GM12878 (cell line): ENCODE measurements around the gene RNU5B-1. TPM values are rescaled to one million over a fixed set of nuclear protein-coding genes. Genes with fewer than 3 reads are reported as not detected.

ENCODE experiments used
- ATAC-seq: fragments of 200-7000 bp; cut with Tn5 transposase; 3 replicates; pipeline ENCODE4 v1.9.1; 2020; ENCODE audit warnings: mild to moderate bottlenecking, moderate library complexity
- BruUV-seq: library from RNA; stranded (reverse); fragments of 400-500 nt; replicated peaks from 2 replicates; lab custom pipeline; 2021; lab: Mats Ljungman, UMichigan
- CTCF ChIA-PET: fragments of 300-600 bp; sonication (Branson Sonifier 250); formaldehyde crosslinking; extraction: SDS; loops from one replicate; lab custom pipeline; 2021; ENCODE audit warnings: inconsistent platforms; lab: Yijun Ruan, JAX
- POLR2A ChIA-PET: fragments of 350-600 bp; formaldehyde crosslinking; extraction: SDS; loops from one replicate; lab custom pipeline; 2021; ENCODE audit warnings: inconsistent platforms; lab: Charles Lee
- RAD21 ChIA-PET: fragments of 300-600 bp; sonication (Branson Sonifier 250); formaldehyde crosslinking; loops from one replicate; lab custom pipeline; 2023; ENCODE audit warnings: antibody characterized with exemption; ENCODE audit not compliant: unreplicated experiment; lab: Charles Lee
- SMC1A ChIA-PET: fragments of 300-600 bp; sonication (Branson Sonifier 250); formaldehyde crosslinking; loops from one replicate; lab custom pipeline; 2023; ENCODE audit not compliant: unreplicated experiment, uncharacterized antibody; lab: Charles Lee
- DNase-seq: peaks from one replicate; pipeline ENCODE4 v3.0.0-alpha.2; 2011; ENCODE audit warnings: low read depth, low spot score
- FAIRE-seq: peaks from 3 replicates; lab custom pipeline; 2011; peaks lifted over from hg19 to GRCh38; lab: Jason Lieb, UNC
- H2AFZ ChIP-seq: 2 replicates; pipeline ENCODE4 v1.6.0; 2011; ENCODE audit warnings: low read depth, low read length, control low read depth; ENCODE audit not compliant: control insufficient read depth
- H3K27ac ChIP-seq: 2 replicates; pipeline ENCODE4 v1.5.1; 2011; ENCODE audit warnings: control low read depth; ENCODE audit not compliant: control insufficient read depth, insufficient read depth
- H3K27me3 ChIP-seq, 2 experiments: replicated peaks in 1 of 2; 2 replicates each; pipeline versions ENCODE4 v1.6.0 to v1.6.1; 2011; ENCODE audit warnings: low read length in 1 of 2; ENCODE audit not compliant: control insufficient read depth in 2 of 2, insufficient read depth in 2 of 2
- H3K36me3 ChIP-seq, 2 experiments: 2 replicates each; pipeline ENCODE4 v1.5.1; 2011; ENCODE audit warnings: low read length in 1 of 2; ENCODE audit not compliant: control insufficient read depth in 2 of 2, insufficient read depth in 2 of 2
- H3K4me1 ChIP-seq: 2 replicates; pipeline ENCODE4 v1.6.1; 2011; ENCODE audit warnings: mild to moderate bottlenecking, low read length, moderate library complexity, mixed read lengths; ENCODE audit not compliant: control insufficient read depth, insufficient read depth
- H3K4me2 ChIP-seq: 2 replicates; pipeline ENCODE4 v1.6.0; 2011; ENCODE audit warnings: control low read depth; ENCODE audit not compliant: control insufficient read depth, insufficient read depth
- H3K4me3 ChIP-seq: fragments of 200-600 bp; sonication (generic); 2 replicates; pipeline ENCODE4 v1.5.1; 2016
- H3K79me2 ChIP-seq: 2 replicates; pipeline ENCODE4 v1.6.0; 2011; ENCODE audit warnings: low read length; ENCODE audit not compliant: control insufficient read depth, insufficient read depth
- H3K9ac ChIP-seq: 2 replicates; pipeline ENCODE4 v1.8.0; 2011; ENCODE audit warnings: low read length, control low read depth, mixed read lengths; ENCODE audit not compliant: control insufficient read depth, insufficient read depth
- H3K9me3 ChIP-seq: replicated peaks from 3 replicates; pipeline ENCODE4 v1.5.1; 2011; ENCODE audit warnings: mild to moderate bottlenecking, low read length; ENCODE audit not compliant: control insufficient read depth, insufficient read depth
- H4K20me1 ChIP-seq: 2 replicates; pipeline ENCODE4 v1.6.0; 2011; ENCODE audit not compliant: control insufficient read depth, insufficient read depth
- FOXK2 ChIP-seq: fragments of 450-650 bp; IDR thresholded peaks from 2 replicates; pipeline ENCODE4 v1.6.1; 2017; ENCODE audit warnings: mild to moderate bottlenecking, moderate library complexity
- HCFC1 ChIP-seq: fragments of 150-350 bp; IDR thresholded peaks from 2 replicates; pipeline ENCODE4 v1.6.1; 2014; ENCODE audit warnings: low read length
- HDAC6 ChIP-seq: fragments of 200-600 bp; sonication (generic); IDR thresholded peaks from one replicate; pipeline ENCODE4 v1.8.0; 2017; ENCODE audit warnings: antibody characterized with exemption; ENCODE audit not compliant: unreplicated experiment
- IKZF2 ChIP-seq, 2 experiments: fragments of 450-650 bp; IDR thresholded peaks; 2 replicates each; pipeline ENCODE4 v1.6.1; 2017; ENCODE audit warnings: mild to moderate bottlenecking in 2 of 2, moderate library complexity in 2 of 2
- NBN ChIP-seq: fragments of 450-650 bp; IDR thresholded peaks from 2 replicates; pipeline ENCODE4 v1.6.1; 2016
- NFXL1 ChIP-seq: fragments of 450-650 bp; IDR thresholded peaks from 2 replicates; pipeline ENCODE4 v1.6.1; 2017; ENCODE audit warnings: antibody characterized with exemption, mild to moderate bottlenecking, borderline replicate concordance
- NFYA ChIP-seq: IDR thresholded peaks from 2 replicates; pipeline ENCODE4 v1.6.1; 2011; ENCODE audit warnings: low read depth, mild to moderate bottlenecking, low read length, improper control_type of control experiment, borderline replicate concordance
- NR2C1 ChIP-seq: fragments of 450-650 bp; IDR thresholded peaks from 2 replicates; pipeline ENCODE4 v1.6.1; 2017; ENCODE audit warnings: antibody characterized with exemption, mild to moderate bottlenecking, moderate library complexity
- SMARCA5 ChIP-seq: fragments of 450-650 bp; IDR thresholded peaks from 2 replicates; pipeline ENCODE4 v1.6.1; 2017; ENCODE audit warnings: mild to moderate bottlenecking
- TBL1XR1 ChIP-seq: IDR thresholded peaks from 2 replicates; pipeline ENCODE4 v1.6.1; 2012; ENCODE audit warnings: low read depth, low read length, improper control_type of control experiment
- ZNF687 ChIP-seq: fragments of 450-650 bp; IDR thresholded peaks from 2 replicates; pipeline ENCODE4 v1.6.1; 2017; ENCODE audit warnings: mild to moderate bottlenecking, moderate library complexity
- WGBS: methylation state at CpG from one replicate; pipeline ENCODE4 v1.1.6; 2016; ENCODE audit warnings: low lambda C conversion rate; ENCODE audit not compliant: insufficient replicate concordance, insufficient coverage; ENCODE audit errors: missing lambda C conversion rate; 5-methylcytosine and 5-hydroxymethylcytosine counted together
- in situ Hi-C: fragments of 300-500 bp; cut with MboI; formaldehyde crosslinking; loops from 9 replicates; pipeline ENCODE4 v1.14.3; 2018; ENCODE audit warnings: mixed read lengths
- intact Hi-C: fragments of 100-400 bp; cut with micrococcal nuclease; formaldehyde crosslinking; loops from one replicate; pipeline ENCODE4 v1.14.2; 2022; ENCODE audit not compliant: unreplicated experiment
- polyA plus RNA-seq, 11 experiments: library from polyadenylated mRNA; depleted of rRNA in 4 of 11; unstranded in 6 of 11; stranded (reverse) in 5 of 11; fragments of >200 nt; fragmentation: Nextera tagmentation in 4 of 11; fragmentation: Illumina TruSeq in 1 of 11; extraction: Ambion mirVana in 4 of 11; extraction: Trizol in 1 of 11; gene quantifications; 1 replicate in 1 of 11; 2 replicates in 10 of 11; pipeline versions ENCODE4 v1.2.1 to v1.2.3, GENCODE V29; 2011 to 2016; ENCODE audit warnings: inconsistent platforms in 2 of 11, missing spikeins in 2 of 11, low read depth in 1 of 11
- total RNA-seq, 4 experiments: library from RNA; depleted of rRNA in 3 of 4; stranded (reverse); fragments of >200 nt in 3 of 4; fragmentation: Illumina TruSeq in 1 of 4; extraction: Trizol in 1 of 4; gene quantifications; 2 replicates each; pipeline versions ENCODE4 v1.2.1 to v1.2.3, GENCODE V29; 2013 to 2021

Gene RNU5B-1
- total and polyA plus RNA-seq, 10 of the 15 experiments (the other 5 are each of a cell fraction or from before 2014, with no cell fraction given) = 19.1 TPM; not detected in 9

- Histone ChIP-seq H3K4me3 (no peak overlapping the region), H3K9ac (no peak overlapping the region), H3K79me2 (no peaks in the 10 kb centered on the region), H3K36me3 (no peaks in the 10 kb centered on the region), H3K27me3 (no peaks in the 10 kb centered on the region), H3K4me2 (no peak overlapping the region)
- SMC1A ChIA-PET = no interaction called here
- RAD21 ChIA-PET = no interaction called here
- WGBS = 91% methylated on average over 23 of the region's 24 CpGs
- FAIRE-seq (no peak), ATAC-seq (no peak), DNase-seq (no peak)
- POLR2A ChIA-PET = no interaction called here
- TF ChIP-seq FOXK2 (no peak), TBL1XR1 (no peak), NFYA (no peak), HCFC1 (no peak)
- TF ChIP-seq, all 136 proteins: peak for 0
- CTCF ChIA-PET = no interaction called here
- H4K20me1 ChIP-seq = no peaks in the 10 kb centered on the region
- in situ Hi-C loops (no loop called here), intact Hi-C loops (loop anchor here (5.0 kb wide), 2 partner anchors 410 to 490 kb away; partner anchors contain the start of gene DENND4A)
- H3K27ac ChIP-seq = no peak overlapping the region
- no TSS peak for BruUV-seq
- H3K9me3 ChIP-seq = no peaks in the 10 kb centered on the region; the same call in 2 of the 3 replicates
- peaks cover 12% of the 10 kb centered on the region for H3K4me1 ChIP-seq
- H2AFZ ChIP-seq = no peak overlapping the region
These were observed 2.4 kb upstream of the RNU5B-1 start for GRCh38 chr15:65302061-65302460.

- BruUV-seq = no TSS peak
- Histone ChIP-seq H3K9ac (peak overlapping the region; percentile 79), H3K27ac (peak overlapping the region; percentile 97), H3K4me1 (peaks cover 10% of the 10 kb centered on the region), H3K9me3 (no peaks in the 10 kb centered on the region; the same call in 2 of the 3 replicates), H3K4me3 (peak overlapping the region; percentile 33), H4K20me1 (no peaks in the 10 kb centered on the region), H3K79me2 (no peaks in the 10 kb centered on the region), H2AFZ (peak overlapping the region; percentile 85), H3K4me2 (peak overlapping the region; percentile 97), H3K27me3 (no peaks in the 10 kb centered on the region), H3K36me3 (no peaks in the 10 kb centered on the region)
- intact Hi-C loops (loop anchor here (1.0 to 5.0 kb wide), 4 partner anchors 8 to 488 kb away; partner anchors contain the start of genes DENND4A and RNU5A-1), in situ Hi-C loops (no loop called here)
- DNase-seq (no peak), FAIRE-seq (no peak), ATAC-seq (peak; percentile 1)
- POLR2A ChIA-PET = interaction anchor here (0.6 to 1.6 kb wide), 6 partner anchors 7 to 410 kb away, joined by 3 to 18 read pairs (median 4); partner anchors contain the start of genes CLPX and PARP16
- SMC1A ChIA-PET = interaction anchor here (0.7 to 1.5 kb wide), 4 partner anchors 11 to 116 kb away, joined by 3 to 5 read pairs (median 3); no protein-coding TSS in a partner anchor
- RAD21 ChIA-PET = interaction anchor here (1.2 to 1.9 kb wide), 4 partner anchors 15 to 270 kb away, joined by 3 to 18 read pairs (median 4); partner anchors contain the start of gene PARP16
- CTCF ChIA-PET = interaction anchor here (0.7 to 2.3 kb wide), 7 partner anchors 17 to 270 kb away, joined by 3 to 13 read pairs (median 3); partner anchors contain the start of gene PARP16
- 3% methylated on average over 24 of the region's 24 CpGs for WGBS
- TF ChIP-seq SMARCA5 = peak; percentile 23; the same call in 1 of the 2 replicates
- no peak for TF ChIP-seq NR2C1
- peak; percentile 39; the same call in 1 of the 2 replicates for TF ChIP-seq ZNF687
- TF ChIP-seq IKZF2 (IDR thresholded peaks at IDR 0.05) = peak in 1 of 2 experiments; percentile 55; a peak in 3 of 4 replicates
- no peak for TF ChIP-seq HDAC6
- no peak for TF ChIP-seq NFXL1
- no peak for TF ChIP-seq NBN
These were observed 643 bp upstream of the RNU5B-1 start for GRCh38 chr15:65303687-65304380.
